GM21737 (cell line): ENCODE results near the gene DIP2C.
"Not testable (repeated sequence)": the region's sequence is repeated elsewhere in the genome, so short reads cannot be mapped to it uniquely, and the experiment has no call there.

Source experiments
- ATAC-seq: cut with Tn5 transposase; IDR thresholded peaks from one replicate; pipeline ENCODE4 v1.9.1; 2021; ENCODE audit warnings: mild to moderate bottlenecking, moderate library complexity; ENCODE audit not compliant: unreplicated experiment

Gene DIP2C

GRCh38 chr10:543862-544822 is 145.3 kb downstream of the DIP2C start:
- no peak for ATAC-seq

GRCh38 chr10:543131-543530 is 146.3 kb downstream of the DIP2C start:
- no peak for ATAC-seq

- no peak for ATAC-seq
These were observed 147.6 kb downstream of the DIP2C start for GRCh38 chr10:541750-542371.

GRCh38 chr10:541041-541440 is 148.4 kb downstream of the DIP2C start:
- no peak for ATAC-seq

- no peak for ATAC-seq
These were observed 150.6 kb downstream of the DIP2C start for GRCh38 chr10:538895-539294.

- ATAC-seq = no peak
These were observed 152.5 kb downstream of the DIP2C start for GRCh38 chr10:536935-537334.

- no peak for ATAC-seq
These were observed 153.0 kb downstream of the DIP2C start for GRCh38 chr10:536371-536925.

GRCh38 chr10:535952-536351 is 153.5 kb downstream of the DIP2C start:
- ATAC-seq = no peak

GRCh38 chr10:535051-535450 is 154.4 kb downstream of the DIP2C start:
- ATAC-seq = no peak

GRCh38 chr10:534047-534566 is 155.4 kb downstream of the DIP2C start:
- no peak for ATAC-seq

GRCh38 chr10:533611-534010 is 155.9 kb downstream of the DIP2C start:
- no peak for ATAC-seq

GRCh38 chr10:533186-533585 is 156.3 kb downstream of the DIP2C start:
- ATAC-seq = no peak

- not testable (repeated sequence) for ATAC-seq
These were observed 157.1 kb downstream of the DIP2C start for GRCh38 chr10:532331-532730.

- no peak for ATAC-seq
These were observed 157.9 kb downstream of the DIP2C start for GRCh38 chr10:531541-531940.

GRCh38 chr10:530717-531116 is 158.8 kb downstream of the DIP2C start:
- ATAC-seq = no peak

GRCh38 chr10:529468-530230 is 159.8 kb downstream of the DIP2C start:
- ATAC-seq = no peak

GRCh38 chr10:528173-529165 is 161.0 kb downstream of the DIP2C start:
- no peak for ATAC-seq

- ATAC-seq = no peak
These were observed 162.1 kb downstream of the DIP2C start for GRCh38 chr10:527416-527815.

GRCh38 chr10:526651-527312 is 162.7 kb downstream of the DIP2C start:
- no peak for ATAC-seq
